CD14-positive monocyte (primary cell): ENCODE measurements around the gene ERICH3. TPM values are rescaled to one million over a fixed set of nuclear protein-coding genes. Genes with fewer than 3 reads are reported as not detected.

Source experiments
- DNase-seq, 3 donors: peaks; one replicate each; pipeline ENCODE4 v3.0.0-alpha.2; 2011 to 2022
- H2AFZ ChIP-seq: 2 replicates; pipeline ENCODE4 v1.6.0; 2012; ENCODE audit warnings: mild to moderate bottlenecking, low read depth, low read length, inconsistent platforms; ENCODE audit not compliant: insufficient read depth, poor library complexity, severe bottlenecking
- H3K27ac ChIP-seq, 2 donors: 1 replicate in 1 of 2; 2 replicates in 1 of 2; pipeline ENCODE4 v1.5.1; 2012 to 2013; ENCODE audit warnings: low read length in 2 of 2, control low read depth in 1 of 2, inconsistent platforms in 1 of 2, low read depth in 1 of 2, mild to moderate bottlenecking in 1 of 2
- H3K27me3 ChIP-seq, 2 donors: one replicate each; pipeline versions ENCODE4 v1.6.0 to v1.6.1; 2011 to 2013; ENCODE audit warnings: low read length in 2 of 2; ENCODE audit not compliant: control insufficient read depth in 2 of 2, insufficient read depth in 2 of 2
- H3K36me3 ChIP-seq, 2 donors: replicated peaks in 1 of 2; 1 replicate in 1 of 2; 2 replicates in 1 of 2; pipeline versions ENCODE4 v1.5.1 to v1.6.1; 2012 to 2013; ENCODE audit warnings: low read length in 2 of 2, control low read depth in 1 of 2, inconsistent platforms in 1 of 2, mild to moderate bottlenecking in 1 of 2; ENCODE audit not compliant: insufficient read depth in 2 of 2, control insufficient read depth in 1 of 2
- H3K4me1 ChIP-seq, 2 donors: 1 replicate in 1 of 2; 2 replicates in 1 of 2; pipeline versions ENCODE4 v1.5.1 to v1.6.1; 2012 to 2013; ENCODE audit warnings: low read length in 2 of 2, control low read depth in 1 of 2, inconsistent platforms in 1 of 2, mild to moderate bottlenecking in 1 of 2, moderate library complexity in 1 of 2; ENCODE audit not compliant: insufficient read depth in 2 of 2, control insufficient read depth in 1 of 2
- H3K4me2 ChIP-seq: replicated peaks from 2 replicates; pipeline ENCODE3; 2012; ENCODE audit warnings: low read length, moderate library complexity, mild to moderate bottlenecking; ENCODE audit not compliant: poor library complexity, severe bottlenecking; ENCODE audit errors: extremely low read depth
- H3K4me3 ChIP-seq, 3 experiments: fragments of 200-600 bp in 1 of 3; sonication (generic) in 1 of 3; replicated peaks in 1 of 3; 1 replicate in 2 of 3; 2 replicates in 1 of 3; pipeline ENCODE4 v1.5.1; 2011 to 2013; ENCODE audit warnings: low read length in 3 of 3, mild to moderate bottlenecking in 3 of 3, control low read depth in 2 of 3, low read depth in 2 of 3, inconsistent platforms in 1 of 3, moderate library complexity in 1 of 3
- H3K79me2 ChIP-seq: 2 replicates; pipeline ENCODE4 v1.6.0; 2012; ENCODE audit warnings: mild to moderate bottlenecking, control low read depth, inconsistent platforms, low read length, moderate library complexity; ENCODE audit not compliant: insufficient read depth
- H3K9ac ChIP-seq: 2 replicates; pipeline ENCODE4 v1.6.0; 2017; ENCODE audit warnings: low read length, mild to moderate bottlenecking; ENCODE audit not compliant: insufficient read depth, poor library complexity, severe bottlenecking
- H3K9me3 ChIP-seq, 2 donors: replicated peaks in 1 of 2; 1 replicate in 1 of 2; 2 replicates in 1 of 2; pipeline versions ENCODE4 v1.5.1 to v1.6.1; 2012 to 2013; ENCODE audit warnings: low read length in 2 of 2, control low read depth in 1 of 2; ENCODE audit not compliant: control insufficient read depth in 1 of 2, insufficient read depth in 1 of 2
- H4K20me1 ChIP-seq: 2 replicates; pipeline ENCODE4 v1.6.0; 2012; ENCODE audit warnings: mild to moderate bottlenecking, low read length, control low read depth, moderate library complexity; ENCODE audit not compliant: insufficient read depth
- H3K27ac Mint-ChIP-seq, 7 donors: one replicate each; pipeline ENCODE4 v1.8.0; 2020; ENCODE audit warnings: mild to moderate bottlenecking in 7 of 7, mixed read lengths in 7 of 7, moderate library complexity in 6 of 7, inconsistent platforms in 2 of 7
- H3K27me3 Mint-ChIP-seq, 3 donors: one replicate each; pipeline ENCODE4 v1.8.0; 2021 to 2022; ENCODE audit warnings: low read depth in 3 of 3, mild to moderate bottlenecking in 3 of 3, mixed read lengths in 3 of 3, moderate library complexity in 3 of 3, inconsistent platforms in 1 of 3
- H3K36me3 Mint-ChIP-seq, 2 donors: one replicate each; pipeline ENCODE4 v1.8.0; 2020; ENCODE audit warnings: mixed read lengths in 2 of 2, inconsistent platforms in 1 of 2, mild to moderate bottlenecking in 1 of 2
- H3K4me1 Mint-ChIP-seq: one replicate; pipeline ENCODE4 v1.8.0; 2020; ENCODE audit warnings: mild to moderate bottlenecking, mixed read lengths
- H3K4me3 Mint-ChIP-seq, 2 donors: one replicate each; pipeline ENCODE4 v1.8.0; 2020; ENCODE audit warnings: mild to moderate bottlenecking in 2 of 2, mixed read lengths in 2 of 2, moderate library complexity in 1 of 2
- H3K9me3 Mint-ChIP-seq, 7 donors: one replicate each; pipeline ENCODE4 v1.8.0; 2020 to 2022; ENCODE audit warnings: mixed read lengths in 7 of 7, mild to moderate bottlenecking in 6 of 7, moderate library complexity in 6 of 7, inconsistent platforms in 2 of 7
- WGBS: methylation state at CpG from one replicate; pipeline ENCODE4 v1.1.5; 2013; ENCODE audit warnings: missing lambda C conversion rate; ENCODE audit not compliant: insufficient coverage; 5-methylcytosine and 5-hydroxymethylcytosine counted together
- intact Hi-C, 2 donors: fragments of 100-400 bp; cut with micrococcal nuclease; formaldehyde crosslinking; loops; one replicate each; pipeline versions ENCODE4 v1.15.0 to v1.15.1; 2023
- polyA plus RNA-seq, 3 donors: library from polyadenylated mRNA; depleted of rRNA in 1 of 3; unstranded in 2 of 3; stranded (reverse) in 1 of 3; fragments of 300-500 nt in 2 of 3; fragments of >200 nt in 1 of 3; fragmentation: Illumina TruSeq in 2 of 3; gene quantifications; 1 replicate in 2 of 3; 2 replicates in 1 of 3; pipeline ENCODE4 v1.2.3, GENCODE V29; 2012 to 2021
- TF ChIP-seq, protein P1 (sequence below): fragments of 200-600 bp; IDR thresholded peaks from one replicate; pipeline ENCODE4 v1.8.0; 2022; ENCODE audit warnings: antibody characterized with exemption, mild to moderate bottlenecking

The ERICH3 gene
- polyA plus RNA-seq, 3 donors = not detected

DNA sequence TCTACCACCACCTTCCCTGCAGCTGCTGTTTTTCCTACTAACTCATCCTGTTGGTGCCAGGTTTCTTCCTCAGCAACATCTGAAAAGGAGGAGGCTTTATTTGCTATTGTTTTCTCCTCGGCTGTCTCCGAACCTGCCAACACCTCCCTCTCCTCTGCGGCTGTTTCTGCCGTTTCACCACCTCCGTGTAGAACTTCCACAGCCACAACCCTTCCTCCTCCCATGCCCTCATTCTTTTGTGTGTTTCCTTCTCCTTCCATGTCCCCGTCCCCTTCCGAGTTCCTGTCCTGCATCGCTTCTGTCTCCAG, 102.1 kb downstream of the ERICH3 start:
- WGBS = 47% methylated on average over 8 of the region's 8 CpGs
- TF ChIP-seq, protein P1, sequence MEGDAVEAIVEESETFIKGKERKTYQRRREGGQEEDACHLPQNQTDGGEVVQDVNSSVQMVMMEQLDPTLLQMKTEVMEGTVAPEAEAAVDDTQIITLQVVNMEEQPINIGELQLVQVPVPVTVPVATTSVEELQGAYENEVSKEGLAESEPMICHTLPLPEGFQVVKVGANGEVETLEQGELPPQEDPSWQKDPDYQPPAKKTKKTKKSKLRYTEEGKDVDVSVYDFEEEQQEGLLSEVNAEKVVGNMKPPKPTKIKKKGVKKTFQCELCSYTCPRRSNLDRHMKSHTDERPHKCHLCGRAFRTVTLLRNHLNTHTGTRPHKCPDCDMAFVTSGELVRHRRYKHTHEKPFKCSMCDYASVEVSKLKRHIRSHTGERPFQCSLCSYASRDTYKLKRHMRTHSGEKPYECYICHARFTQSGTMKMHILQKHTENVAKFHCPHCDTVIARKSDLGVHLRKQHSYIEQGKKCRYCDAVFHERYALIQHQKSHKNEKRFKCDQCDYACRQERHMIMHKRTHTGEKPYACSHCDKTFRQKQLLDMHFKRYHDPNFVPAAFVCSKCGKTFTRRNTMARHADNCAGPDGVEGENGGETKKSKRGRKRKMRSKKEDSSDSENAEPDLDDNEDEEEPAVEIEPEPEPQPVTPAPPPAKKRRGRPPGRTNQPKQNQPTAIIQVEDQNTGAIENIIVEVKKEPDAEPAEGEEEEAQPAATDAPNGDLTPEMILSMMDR = no peak
- intact Hi-C loops = no loop called here

DNA sequence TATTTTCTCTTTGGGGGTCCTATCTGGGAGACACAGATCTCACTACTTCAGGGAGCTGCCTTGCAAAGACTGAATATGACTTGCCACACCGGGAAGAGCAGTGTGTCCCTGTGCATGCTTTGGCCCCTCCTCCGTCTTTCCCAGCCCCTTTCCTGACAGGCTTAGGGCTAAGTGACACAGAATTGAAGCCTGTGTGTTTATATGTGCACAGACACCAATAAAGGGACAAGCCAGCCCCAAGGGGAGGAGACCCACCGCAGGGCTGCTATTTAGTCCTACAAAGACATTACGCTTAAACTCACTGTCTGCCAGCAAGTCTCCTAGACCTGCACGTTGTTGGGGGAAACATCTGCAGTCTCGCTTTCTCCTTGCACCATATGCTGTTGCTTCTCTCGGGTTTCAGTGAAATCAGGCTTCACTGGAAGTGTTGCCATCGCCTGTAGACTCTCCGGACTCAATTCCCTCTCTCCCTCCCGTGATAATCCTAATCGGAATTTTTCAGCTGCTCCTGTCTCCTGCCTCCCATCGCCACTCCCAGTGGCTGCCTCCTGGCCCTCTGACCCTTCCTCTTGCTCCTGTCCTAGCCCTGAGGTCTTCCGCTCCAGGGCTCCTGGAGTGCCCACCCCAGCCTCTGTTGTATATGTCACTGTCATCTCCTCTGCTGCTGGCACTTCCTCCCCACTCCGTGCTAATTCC, 102.6 kb downstream of the ERICH3 start:
- H3K9ac ChIP-seq = no peak overlapping the region
- H3K4me2 ChIP-seq = no peak overlapping the region
- no peaks in the 10 kb centered on the region for H3K36me3 ChIP-seq
- TF ChIP-seq, protein P1 = no peak
- H2AFZ ChIP-seq = no peak overlapping the region
- no peak overlapping the region for H3K27ac Mint-ChIP-seq
- WGBS = 57% methylated on average over 11 of the region's 14 CpGs
- H3K27ac ChIP-seq = no peak overlapping the region
- H3K9me3 ChIP-seq = no peaks in the 10 kb centered on the region
- no peaks in the 10 kb centered on the region for H3K79me2 ChIP-seq
- no peak overlapping the region for H3K4me3 Mint-ChIP-seq
- no peaks in the 10 kb centered on the region for H4K20me1 ChIP-seq
- no peaks in the 10 kb centered on the region for H3K27me3 ChIP-seq
- DNase-seq = no peak
- no peaks in the 10 kb centered on the region for H3K4me1 Mint-ChIP-seq
- H3K27me3 Mint-ChIP-seq = no peaks in the 10 kb centered on the region
- intact Hi-C loops = no loop called here
- H3K36me3 Mint-ChIP-seq = no peaks in the 10 kb centered on the region
- H3K4me3 ChIP-seq = no peak overlapping the region
- H3K4me1 ChIP-seq = no peaks in the 10 kb centered on the region
- peaks cover 0 to 3% (median 0%) of the 10 kb centered on the region in 7 donors for H3K9me3 Mint-ChIP-seq

More for the DNA sequence above, 102.1 kb downstream of the ERICH3 start:
- no peaks in the 10 kb centered on the region for H4K20me1 ChIP-seq
- no peak for DNase-seq
- Mint-ChIP-seq H3K27me3 (no peaks in the 10 kb centered on the region), H3K4me1 (no peaks in the 10 kb centered on the region), H3K36me3 (no peaks in the 10 kb centered on the region), H3K4me3 (no peak overlapping the region), H3K9me3 (peaks cover 0 to 3% (median 0%) of the 10 kb centered on the region in 7 donors), H3K27ac (no peak overlapping the region)
- no peaks in the 10 kb centered on the region for H3K4me1 ChIP-seq
- no peaks in the 10 kb centered on the region for H3K27me3 ChIP-seq
- H3K4me2 ChIP-seq = no peak overlapping the region
- no peak overlapping the region for H3K27ac ChIP-seq
- H2AFZ ChIP-seq = no peak overlapping the region
- no peak overlapping the region for H3K4me3 ChIP-seq
- H3K9me3 ChIP-seq = no peaks in the 10 kb centered on the region
- H3K9ac ChIP-seq = no peak overlapping the region
- H3K79me2 ChIP-seq = no peaks in the 10 kb centered on the region
- H3K36me3 ChIP-seq = no peaks in the 10 kb centered on the region
